H9 (cell line): ENCODE results near the gene TCP11X2. TPM values are rescaled to one million over a fixed set of nuclear protein-coding genes. Genes with fewer than 3 reads are reported as not detected.
"Not testable (repeated sequence)": the region's sequence is repeated elsewhere in the genome, so short reads cannot be mapped to it uniquely, and the experiment has no call there.

Experiments
- DNase-seq: peaks from one replicate; pipeline ENCODE4 v3.0.0-alpha.2; 2017
- H2AFZ ChIP-seq: one replicate; pipeline ENCODE4 v1.6.1; 2013; ENCODE audit warnings: mild to moderate bottlenecking, low read length, control low read depth, moderate library complexity
- H2AK5ac ChIP-seq: 2 replicates; pipeline ENCODE4 v1.6.1; 2013; ENCODE audit warnings: low read length, control low read depth, mixed read lengths; ENCODE audit not compliant: insufficient read length
- H2BK120ac ChIP-seq: one replicate; pipeline ENCODE4 v1.6.1; 2013; ENCODE audit warnings: low read depth, mild to moderate bottlenecking, low read length, control low read depth, inconsistent platforms; ENCODE audit not compliant: poor library complexity, severe bottlenecking
- H2BK12ac ChIP-seq: 2 replicates; pipeline ENCODE4 v1.6.1; 2013; ENCODE audit warnings: low read length, control low read depth, mixed read lengths, low read depth; ENCODE audit not compliant: insufficient read length
- H2BK15ac ChIP-seq: 2 replicates; pipeline ENCODE4 v1.6.1; 2013; ENCODE audit warnings: low read depth, low read length, control low read depth
- H2BK20ac ChIP-seq: one replicate; pipeline ENCODE4 v1.6.1; 2013; ENCODE audit warnings: low read depth, mild to moderate bottlenecking, low read length, control low read depth, inconsistent platforms; ENCODE audit not compliant: poor library complexity, severe bottlenecking
- H2BK5ac ChIP-seq: 2 replicates; pipeline ENCODE4 v1.6.1; 2013; ENCODE audit warnings: low read length, control low read depth, mixed read lengths; ENCODE audit not compliant: insufficient read length
- H3K14ac ChIP-seq: 2 replicates; pipeline ENCODE4 v1.6.1; 2013; ENCODE audit warnings: low read length, control low read depth; ENCODE audit not compliant: insufficient read depth
- H3K18ac ChIP-seq: 2 replicates; pipeline ENCODE4 v1.6.1; 2013; ENCODE audit warnings: low read depth, mild to moderate bottlenecking, mixed read lengths, low read length, control low read depth; ENCODE audit not compliant: insufficient read length
- H3K23ac ChIP-seq: 2 replicates; pipeline ENCODE4 v1.6.1; 2013; ENCODE audit warnings: low read length, control low read depth, mixed read lengths, low read depth; ENCODE audit not compliant: insufficient read length
- H3K23me2 ChIP-seq: 2 replicates; pipeline ENCODE4 v1.6.1; 2013; ENCODE audit warnings: low read depth, mild to moderate bottlenecking, mixed read lengths, low read length, control low read depth; ENCODE audit not compliant: insufficient read length, poor library complexity, severe bottlenecking
- H3K27ac ChIP-seq: 2 replicates; pipeline ENCODE4 v1.5.1; 2013; ENCODE audit warnings: low read length, control low read depth, mixed read lengths, low read depth; ENCODE audit not compliant: insufficient read length
- H3K27me3 ChIP-seq: 2 replicates; pipeline ENCODE4 v1.6.1; 2013; ENCODE audit warnings: low read length, control low read depth, inconsistent platforms; ENCODE audit not compliant: insufficient read depth
- H3K4ac ChIP-seq: 2 replicates; pipeline ENCODE4 v1.6.1; 2013; ENCODE audit warnings: low read depth, mild to moderate bottlenecking, control low read depth, inconsistent platforms, low read length, moderate library complexity
- H3K4me1 ChIP-seq: 2 replicates; pipeline ENCODE4 v1.6.1; 2013; ENCODE audit warnings: low read length, control low read depth, inconsistent platforms; ENCODE audit not compliant: insufficient read depth
- H3K4me2 ChIP-seq: 2 replicates; pipeline ENCODE4 v1.6.1; 2013; ENCODE audit warnings: low read length, control low read depth, mixed read lengths; ENCODE audit not compliant: insufficient read length, insufficient read depth
- H3K56ac ChIP-seq: 2 replicates; pipeline ENCODE4 v1.6.1; 2013; ENCODE audit warnings: low read depth, mild to moderate bottlenecking, mixed read lengths, low read length, control low read depth; ENCODE audit not compliant: insufficient read length
- H3K79me1 ChIP-seq: 2 replicates; pipeline ENCODE4 v1.6.1; 2013; ENCODE audit warnings: low read depth, mild to moderate bottlenecking, moderate library complexity, low read length, control low read depth, inconsistent platforms; ENCODE audit not compliant: insufficient read depth, poor library complexity, severe bottlenecking
- H3K79me2 ChIP-seq: 2 replicates; pipeline ENCODE4 v1.6.1; 2013; ENCODE audit warnings: low read length, control low read depth, inconsistent platforms; ENCODE audit not compliant: insufficient read depth
- H3K9ac ChIP-seq: 2 replicates; pipeline ENCODE4 v1.6.1; 2013; ENCODE audit warnings: low read length, control low read depth, mixed read lengths; ENCODE audit not compliant: insufficient read length; ENCODE audit errors: extremely low read depth
- H3K9me3 ChIP-seq: one replicate; pipeline ENCODE4 v1.6.1; 2013; ENCODE audit warnings: low read depth, low read length, inconsistent platforms; ENCODE audit not compliant: control insufficient read depth
- H3T11ph ChIP-seq: one replicate; pipeline ENCODE4 v1.6.1; 2013; ENCODE audit warnings: mild to moderate bottlenecking, low read length, control low read depth, inconsistent platforms
- H4K20me1 ChIP-seq: one replicate; pipeline ENCODE4 v1.6.1; 2013; ENCODE audit not compliant: control insufficient read depth, insufficient read length, insufficient read depth
- H4K5ac ChIP-seq: 2 replicates; pipeline ENCODE4 v1.6.1; 2013; ENCODE audit warnings: low read depth, mild to moderate bottlenecking, mixed read lengths, low read length, control low read depth; ENCODE audit not compliant: insufficient read length
- H4K8ac ChIP-seq: replicated peaks from 2 replicates; pipeline ENCODE4 v1.6.1; 2013; ENCODE audit warnings: low read length, control low read depth, mixed read lengths, low read depth; ENCODE audit not compliant: insufficient read length
- H4K91ac ChIP-seq: 2 replicates; pipeline ENCODE4 v1.6.1; 2013; ENCODE audit warnings: low read depth, mild to moderate bottlenecking, moderate library complexity, mixed read lengths, low read length, control low read depth; ENCODE audit not compliant: insufficient read length
- H3K27ac Mint-ChIP-seq, 3 experiments: 2 replicates in 2 of 3; 3 replicates in 1 of 3; pipeline ENCODE4 v1.8.0; 2020 to 2021; ENCODE audit warnings: mixed read lengths in 3 of 3, mild to moderate bottlenecking in 1 of 3, moderate library complexity in 1 of 3
- H3K27me3 Mint-ChIP-seq: 2 replicates; pipeline ENCODE4 v1.8.0; 2021; ENCODE audit warnings: low read depth, mild to moderate bottlenecking, moderate library complexity, mixed read lengths
- H3K36me3 Mint-ChIP-seq, 3 experiments: 2 replicates in 2 of 3; 3 replicates in 1 of 3; pipeline ENCODE4 v1.8.0; 2020 to 2021; ENCODE audit warnings: low read depth in 3 of 3, mixed read lengths in 3 of 3; ENCODE audit not compliant: insufficient read depth in 1 of 3
- H3K4me1 Mint-ChIP-seq, 2 experiments: 2 replicates each; pipeline ENCODE4 v1.8.0; 2020; ENCODE audit warnings: mixed read lengths in 2 of 2
- H3K4me3 Mint-ChIP-seq, 2 experiments: 2 replicates in 1 of 2; 3 replicates in 1 of 2; pipeline ENCODE4 v1.8.0; 2020 to 2021; ENCODE audit warnings: mild to moderate bottlenecking in 2 of 2, mixed read lengths in 2 of 2, moderate library complexity in 1 of 2
- H3K9me3 Mint-ChIP-seq, 2 experiments: 2 replicates in 1 of 2; 3 replicates in 1 of 2; pipeline ENCODE4 v1.8.0; 2020; ENCODE audit warnings: mild to moderate bottlenecking in 2 of 2, mixed read lengths in 2 of 2, moderate library complexity in 1 of 2
- WGBS: extraction: QIAGEN DNeasy Blood & Tissue Kit; methylation state at CpG from one replicate; pipeline ENCODE4 v1.1.7; 2013; ENCODE audit warnings: missing lambda C conversion rate, low lambda C conversion rate, mixed read lengths; ENCODE audit not compliant: insufficient read length; ENCODE audit errors: extremely low coverage; 5-methylcytosine and 5-hydroxymethylcytosine counted together
- total RNA-seq: library from RNA; stranded (reverse); gene quantifications from 2 replicates; pipeline ENCODE4 v1.2.1, GENCODE V29; 2021
- TF ChIP-seq, protein P1 (sequence below): fragments of 200-600 bp; sonication (generic); conservative IDR thresholded peaks from 3 replicates; pipeline ENCODE4 v1.8.0; 2021; ENCODE audit warnings: antibody characterized with exemption, mild to moderate bottlenecking

Gene TCP11X2
- total RNA-seq, 1 experiment from 2014 or later: not detected

DNA sequence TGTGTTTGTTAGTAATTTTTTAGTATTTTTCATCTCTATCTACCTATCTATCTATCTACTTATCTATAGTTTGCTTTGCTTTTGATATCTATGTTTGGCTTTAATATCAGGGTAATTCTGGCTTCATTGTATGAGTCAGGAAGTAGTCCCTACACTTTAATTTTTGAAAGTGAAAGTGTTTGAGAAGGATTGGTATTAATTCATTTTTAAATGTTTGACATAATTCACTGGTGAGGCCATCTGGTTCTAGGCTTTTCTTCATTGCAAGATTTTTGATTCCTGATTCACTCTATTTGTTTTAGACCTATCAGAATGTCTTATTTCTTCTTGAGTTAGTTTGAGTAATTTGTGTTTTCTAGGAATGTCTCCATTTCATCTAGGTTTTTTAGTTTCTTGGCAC is 20.2 kb upstream of the TCP11X2 start:
- Histone ChIP-seq H2BK15ac (no peak overlapping the region), H3K18ac (no peak overlapping the region), H3K23ac (no peak overlapping the region), H3K56ac (no peak overlapping the region), H2AFZ (no peak overlapping the region), H4K20me1 (no peaks in the 10 kb centered on the region), H3K79me1 (no peaks in the 10 kb centered on the region), H2BK5ac (no peak overlapping the region), H3K4me1 (no peaks in the 10 kb centered on the region), H2BK120ac (no peak overlapping the region), H2BK20ac (no peak overlapping the region), H3K14ac (no peak overlapping the region), H3K9me3 (peaks cover 38% of the 10 kb centered on the region), H3K23me2 (no peaks in the 10 kb centered on the region), H3K27me3 (no peaks in the 10 kb centered on the region), H4K5ac (no peak overlapping the region), H3K79me2 (no peaks in the 10 kb centered on the region), H2BK12ac (no peak overlapping the region), H4K8ac (no peak overlapping the region), H4K91ac (no peak overlapping the region), H3K4me2 (no peak overlapping the region), H2AK5ac (no peak overlapping the region), H3K4ac (no peak overlapping the region), H3K27ac (no peak overlapping the region), H3T11ph (no peak overlapping the region), H3K9ac (no peak overlapping the region)
- Mint-ChIP-seq H3K4me1 (no peaks in the 10 kb centered on the region), H3K4me3 (no peak overlapping the region), H3K27ac (no peak overlapping the region), H3K36me3 (no peaks in the 10 kb centered on the region; a peak in 1 of 7 replicates), H3K9me3 (peaks cover 33 to 49% of the 10 kb centered on the region in 2 experiments), H3K27me3 (peaks cover 2% of the 10 kb centered on the region; the same call in 1 of the 2 replicates)
- TF ChIP-seq, protein P1, sequence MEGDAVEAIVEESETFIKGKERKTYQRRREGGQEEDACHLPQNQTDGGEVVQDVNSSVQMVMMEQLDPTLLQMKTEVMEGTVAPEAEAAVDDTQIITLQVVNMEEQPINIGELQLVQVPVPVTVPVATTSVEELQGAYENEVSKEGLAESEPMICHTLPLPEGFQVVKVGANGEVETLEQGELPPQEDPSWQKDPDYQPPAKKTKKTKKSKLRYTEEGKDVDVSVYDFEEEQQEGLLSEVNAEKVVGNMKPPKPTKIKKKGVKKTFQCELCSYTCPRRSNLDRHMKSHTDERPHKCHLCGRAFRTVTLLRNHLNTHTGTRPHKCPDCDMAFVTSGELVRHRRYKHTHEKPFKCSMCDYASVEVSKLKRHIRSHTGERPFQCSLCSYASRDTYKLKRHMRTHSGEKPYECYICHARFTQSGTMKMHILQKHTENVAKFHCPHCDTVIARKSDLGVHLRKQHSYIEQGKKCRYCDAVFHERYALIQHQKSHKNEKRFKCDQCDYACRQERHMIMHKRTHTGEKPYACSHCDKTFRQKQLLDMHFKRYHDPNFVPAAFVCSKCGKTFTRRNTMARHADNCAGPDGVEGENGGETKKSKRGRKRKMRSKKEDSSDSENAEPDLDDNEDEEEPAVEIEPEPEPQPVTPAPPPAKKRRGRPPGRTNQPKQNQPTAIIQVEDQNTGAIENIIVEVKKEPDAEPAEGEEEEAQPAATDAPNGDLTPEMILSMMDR: no peak
- DNase-seq: no peak

DNA sequence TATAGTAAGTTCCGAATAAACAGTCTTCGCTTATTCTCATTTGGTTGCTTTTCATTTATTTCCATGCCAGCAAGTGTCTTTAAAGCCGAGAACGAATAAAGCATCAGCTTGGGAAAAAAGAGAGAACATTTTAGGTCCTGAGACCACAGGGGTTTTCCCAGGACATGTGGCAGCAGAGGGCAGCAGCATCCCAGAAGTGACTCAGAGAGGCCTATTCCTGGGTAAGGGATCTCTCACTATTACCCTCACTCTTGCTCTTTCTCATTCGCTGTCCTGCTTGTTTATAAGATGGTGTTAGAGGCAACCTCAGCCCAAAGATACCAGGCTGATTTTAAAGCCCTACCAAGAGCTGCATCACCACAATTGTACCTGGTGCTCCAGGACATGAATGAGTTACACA is 7.2 kb upstream of the TCP11X2 start:
- not testable (repeated sequence) for H3K27me3 ChIP-seq, H3K79me1 ChIP-seq, H3K4me2 ChIP-seq, H3K4me1 ChIP-seq, H3K9me3 Mint-ChIP-seq, H3K27me3 Mint-ChIP-seq, H4K5ac ChIP-seq, H2BK5ac ChIP-seq, H2AK5ac ChIP-seq, H2BK15ac ChIP-seq, H3K23me2 ChIP-seq, H3K4me1 Mint-ChIP-seq, H3K18ac ChIP-seq, H2BK120ac ChIP-seq, H3K4ac ChIP-seq, H3K36me3 Mint-ChIP-seq, H4K91ac ChIP-seq, H3K14ac ChIP-seq, H2BK20ac ChIP-seq, H3K27ac ChIP-seq, H4K8ac ChIP-seq, H4K20me1 ChIP-seq, H2AFZ ChIP-seq, H2BK12ac ChIP-seq, H3K27ac Mint-ChIP-seq, H3K79me2 ChIP-seq, H3T11ph ChIP-seq, H3K56ac ChIP-seq, H3K23ac ChIP-seq, H3K9me3 ChIP-seq, H3K4me3 Mint-ChIP-seq, H3K9ac ChIP-seq, DNase-seq
- no CpG with 5 or more reads among the region's 5 CpGs for WGBS
